Activated naive CD8-positive, alpha-beta T cell treated with anti-CD3 and anti-CD28 coated beads, Interleukin-2, amount 50 U/mL, for 24 hours (primary cell): Measurements from ENCODE around the gene TEX35.
A peak's percentile ranks its signal among the peaks of the same experiment; 100 is the strongest.
"Not testable (repeated sequence)": the region's sequence is repeated elsewhere in the genome, so short reads cannot be mapped to it uniquely, and the experiment has no call there.

Source experiments
- ATAC-seq: fragments of 150-1000 bp; cut with Tn5 transposase; one replicate; pipeline ENCODE4 v1.10.0; 2021
- DNase-seq: peaks from one replicate; pipeline ENCODE4 v3.0.0; 2021
- H3K27ac Mint-ChIP-seq: one replicate; pipeline ENCODE4 v1.8.0; 2021; ENCODE audit warnings: mild to moderate bottlenecking, mixed read lengths
- H3K27me3 Mint-ChIP-seq: one replicate; pipeline ENCODE4 v1.8.0; 2021; ENCODE audit warnings: mixed read lengths
- H3K36me3 Mint-ChIP-seq: one replicate; pipeline ENCODE4 v1.8.0; 2021; ENCODE audit warnings: low read depth, mixed read lengths
- H3K4me1 Mint-ChIP-seq: one replicate; pipeline ENCODE4 v1.8.0; 2021; ENCODE audit warnings: mixed read lengths
- H3K4me3 Mint-ChIP-seq: one replicate; pipeline ENCODE4 v1.8.0; 2021; ENCODE audit warnings: mild to moderate bottlenecking, moderate library complexity, mixed read lengths
- H3K9me3 Mint-ChIP-seq: one replicate; pipeline ENCODE4 v1.8.0; 2021; ENCODE audit warnings: mixed read lengths

The TEX35 gene

DNA sequence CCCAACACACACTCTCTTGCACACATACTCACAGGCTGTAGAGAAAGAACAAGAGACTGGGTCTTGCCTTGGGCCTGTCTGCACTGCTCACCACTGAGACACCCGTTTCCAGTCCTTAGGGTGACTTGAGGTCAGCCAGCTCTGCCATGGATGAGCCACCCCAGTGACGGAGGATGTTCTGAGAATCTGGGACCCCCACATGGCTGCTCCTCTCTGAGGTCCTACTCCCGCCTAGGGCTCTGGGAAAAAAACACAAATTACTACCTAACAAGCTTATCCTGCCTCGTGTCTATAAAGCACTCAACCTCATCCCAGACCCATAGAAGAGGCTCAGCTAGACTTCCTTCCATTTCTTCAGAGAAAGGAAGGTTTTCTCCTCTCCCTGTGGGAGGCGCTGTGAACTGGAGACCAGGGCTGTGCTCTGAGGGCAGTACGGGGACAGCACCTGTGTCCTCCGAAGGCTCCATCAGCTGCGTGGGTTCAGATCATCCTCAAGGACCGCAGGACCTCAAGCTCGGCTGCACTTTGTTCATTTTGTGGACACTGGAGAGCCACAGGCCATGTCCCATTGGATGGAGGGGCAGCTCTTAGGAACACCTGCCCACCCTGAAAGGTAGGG is 11.9 kb upstream of the TEX35 start:
- Mint-ChIP-seq H3K9me3 (no peaks in the 10 kb centered on the region), H3K27ac (no peak overlapping the region), H3K27me3 (peaks cover 7% of the 10 kb centered on the region), H3K36me3 (no peaks in the 10 kb centered on the region), H3K4me1 (no peaks in the 10 kb centered on the region), H3K4me3 (no peak overlapping the region)
- DNase-seq (no peak), ATAC-seq (no peak)

DNA sequence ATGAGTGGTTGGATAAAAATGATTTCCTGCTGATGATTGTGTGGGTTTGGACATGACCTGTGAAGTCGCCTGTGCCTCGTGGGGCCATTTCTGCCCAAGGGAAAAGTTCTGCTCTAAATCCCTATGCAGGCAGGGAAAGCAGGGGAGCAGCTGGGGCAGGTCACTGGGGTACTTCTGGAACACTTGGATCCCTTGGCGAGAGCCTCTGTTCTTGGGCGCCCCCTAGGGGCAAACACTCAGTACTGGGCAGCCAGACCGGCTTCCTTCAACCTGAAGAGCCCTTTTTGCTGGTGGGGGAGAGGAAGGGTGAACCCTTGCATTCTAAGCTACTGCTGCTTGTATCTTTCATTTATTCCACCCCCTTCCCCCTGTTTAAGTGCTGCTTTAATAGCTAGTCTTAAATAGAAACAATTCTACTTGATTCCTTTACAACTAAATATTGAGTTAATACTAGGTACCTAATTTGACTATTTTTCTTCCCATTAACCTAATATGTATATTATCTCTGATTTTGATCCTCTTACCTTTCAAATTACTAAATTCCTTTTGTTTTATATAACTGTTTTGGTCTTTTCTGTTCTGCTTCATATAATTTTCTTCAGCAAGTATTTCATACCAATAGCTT is 11.1 kb upstream of the TEX35 start:
- no peak overlapping the region for H3K27ac Mint-ChIP-seq
- ATAC-seq (peak; percentile 72), DNase-seq (peak; percentile 75)
- H3K27me3 Mint-ChIP-seq: peaks cover 7% of the 10 kb centered on the region
- no peaks in the 10 kb centered on the region for H3K9me3 Mint-ChIP-seq
- H3K4me1 Mint-ChIP-seq: no peaks in the 10 kb centered on the region
- H3K4me3 Mint-ChIP-seq: no peak overlapping the region
- no peaks in the 10 kb centered on the region for H3K36me3 Mint-ChIP-seq

DNA sequence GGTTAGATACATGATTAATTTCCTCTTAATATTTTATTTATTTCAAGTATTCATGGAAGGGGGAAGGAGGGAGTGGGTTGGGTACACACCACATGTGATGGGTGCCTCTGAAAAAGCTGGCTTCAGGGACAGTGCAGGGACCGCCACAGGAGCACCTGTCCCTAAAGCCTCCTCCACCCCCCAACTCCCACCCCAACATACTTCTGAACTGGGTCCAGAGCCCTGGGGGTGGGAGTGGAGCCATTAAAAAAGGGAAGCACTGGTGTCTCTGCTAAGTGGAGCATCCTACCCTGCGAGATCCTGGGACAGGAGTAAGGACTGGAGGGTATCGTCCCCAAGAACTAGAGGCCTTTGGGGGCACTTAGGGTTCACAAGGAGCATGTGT is 10.6 kb upstream of the TEX35 start:
- Mint-ChIP-seq H3K4me3 (no peak overlapping the region), H3K27me3 (peaks cover 7% of the 10 kb centered on the region), H3K27ac (no peak overlapping the region), H3K4me1 (no peaks in the 10 kb centered on the region), H3K9me3 (no peaks in the 10 kb centered on the region), H3K36me3 (no peaks in the 10 kb centered on the region)
- DNase-seq: no peak
- no peak for ATAC-seq

DNA sequence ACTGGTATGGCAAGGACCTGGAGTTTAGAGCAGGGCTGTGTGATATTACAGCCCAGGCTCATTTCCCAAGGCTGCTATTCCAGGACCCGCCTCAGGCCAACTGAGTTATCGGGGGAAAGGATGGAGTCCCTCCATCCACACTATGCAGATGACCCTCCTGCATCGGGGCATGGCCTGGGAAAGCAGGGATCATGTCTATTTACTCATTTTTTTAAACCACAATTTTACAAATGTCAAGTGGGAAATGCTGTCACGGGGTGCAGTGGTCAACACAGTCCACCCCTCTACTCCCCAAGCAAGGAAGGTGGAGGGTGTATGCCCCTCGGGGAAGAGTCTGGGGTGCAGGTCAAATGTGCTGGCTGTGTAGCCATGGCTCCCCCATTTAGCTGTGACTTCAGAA is 10.1 kb upstream of the TEX35 start:
- no peak overlapping the region for H3K27ac Mint-ChIP-seq
- no peak for ATAC-seq
- no peaks in the 10 kb centered on the region for H3K9me3 Mint-ChIP-seq
- no peak overlapping the region for H3K4me3 Mint-ChIP-seq
- H3K4me1 Mint-ChIP-seq: no peaks in the 10 kb centered on the region
- no peak for DNase-seq
- peaks cover 7% of the 10 kb centered on the region for H3K27me3 Mint-ChIP-seq
- no peaks in the 10 kb centered on the region for H3K36me3 Mint-ChIP-seq

GRCh38 chr1:178503316-178503715 is 9.6 kb upstream of the TEX35 start:
- DNase-seq, H3K9me3 Mint-ChIP-seq, ATAC-seq, H3K27ac Mint-ChIP-seq, H3K4me3 Mint-ChIP-seq, H3K4me1 Mint-ChIP-seq, H3K36me3 Mint-ChIP-seq, H3K27me3 Mint-ChIP-seq: not testable (repeated sequence)

GRCh38 chr1:178503849-178504248 is 9.1 kb upstream of the TEX35 start:
- H3K27ac Mint-ChIP-seq: no peak overlapping the region
- H3K36me3 Mint-ChIP-seq: no peaks in the 10 kb centered on the region

GRCh38 chr1:178504286-178504685 is 8.6 kb upstream of the TEX35 start:
- Mint-ChIP-seq H3K27ac (no peak overlapping the region), H3K4me3 (no peak overlapping the region), H3K27me3 (peaks cover 7% of the 10 kb centered on the region), H3K36me3 (no peaks in the 10 kb centered on the region), H3K4me1 (no peaks in the 10 kb centered on the region), H3K9me3 (no peaks in the 10 kb centered on the region)
- ATAC-seq (no peak), DNase-seq (no peak)

More at GRCh38 chr1:178503849-178504248, 9.1 kb upstream of the TEX35 start:
- H3K27me3 Mint-ChIP-seq: peaks cover 7% of the 10 kb centered on the region
- ATAC-seq: no peak
- DNase-seq: no peak
- no peaks in the 10 kb centered on the region for H3K9me3 Mint-ChIP-seq
- no peak overlapping the region for H3K4me3 Mint-ChIP-seq
- no peaks in the 10 kb centered on the region for H3K4me1 Mint-ChIP-seq

- DNase-seq (no peak), ATAC-seq (no peak)
- Mint-ChIP-seq H3K36me3 (no peaks in the 10 kb centered on the region), H3K4me1 (no peaks in the 10 kb centered on the region), H3K4me3 (no peak overlapping the region), H3K27me3 (peaks cover 7% of the 10 kb centered on the region), H3K9me3 (no peaks in the 10 kb centered on the region), H3K27ac (no peak overlapping the region)
Observed at GRCh38 chr1:178506177-178506576, 6.7 kb upstream of the TEX35 start.

- no peak overlapping the region for H3K4me3 Mint-ChIP-seq
- no peaks in the 10 kb centered on the region for H3K9me3 Mint-ChIP-seq
- no peaks in the 10 kb centered on the region for H3K36me3 Mint-ChIP-seq
- ATAC-seq (no peak), DNase-seq (no peak)
- peaks cover 6% of the 10 kb centered on the region for H3K27me3 Mint-ChIP-seq
- H3K4me1 Mint-ChIP-seq: no peaks in the 10 kb centered on the region
- H3K27ac Mint-ChIP-seq: no peak overlapping the region
Observed at GRCh38 chr1:178506669-178507068, 6.2 kb upstream of the TEX35 start.

DNA sequence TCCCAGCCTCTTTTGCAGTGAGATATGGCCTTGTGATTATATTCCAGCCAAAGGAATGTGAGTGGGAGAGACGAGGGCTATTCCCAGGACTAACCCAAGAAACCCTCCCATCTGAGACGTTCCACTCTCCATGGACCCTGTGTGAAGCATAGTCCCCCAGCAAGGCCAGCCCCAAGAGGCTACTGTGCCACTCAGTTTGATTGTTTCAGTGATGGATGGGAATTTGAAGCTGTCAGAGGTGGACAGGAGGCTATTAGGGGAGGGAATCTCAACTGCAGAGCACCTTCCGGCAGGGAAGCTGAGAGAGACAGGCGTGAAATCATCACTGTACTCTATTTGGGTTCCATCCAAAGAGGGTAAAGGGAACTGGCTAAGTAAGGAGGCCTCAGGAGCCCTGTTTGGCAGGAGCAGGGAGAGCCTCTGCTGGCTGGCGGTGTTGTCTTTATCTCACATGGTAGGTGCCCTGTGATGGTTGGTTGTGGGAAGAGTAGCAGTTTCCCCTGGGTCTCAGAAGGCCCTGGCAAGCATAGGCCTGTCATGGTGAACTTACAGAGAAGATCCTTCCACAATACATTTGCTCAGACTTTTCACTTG is 3.4 kb upstream of the TEX35 start:
- Mint-ChIP-seq H3K36me3 (no peaks in the 10 kb centered on the region), H3K27ac (no peak overlapping the region), H3K4me3 (no peak overlapping the region), H3K27me3 (no peaks in the 10 kb centered on the region), H3K9me3 (no peaks in the 10 kb centered on the region), H3K4me1 (no peaks in the 10 kb centered on the region)
- DNase-seq: no peak
- no peak for ATAC-seq

GRCh38 chr1:178510155-178510554 is 2.8 kb upstream of the TEX35 start:
- Mint-ChIP-seq H3K27ac (no peak overlapping the region), H3K9me3 (no peaks in the 10 kb centered on the region), H3K4me3 (no peak overlapping the region), H3K27me3 (no peaks in the 10 kb centered on the region), H3K4me1 (no peaks in the 10 kb centered on the region), H3K36me3 (no peaks in the 10 kb centered on the region)
- DNase-seq (no peak), ATAC-seq (no peak)

GRCh38 chr1:178513278-178513983 is 522 bp downstream of the TEX35 start:
- Mint-ChIP-seq H3K9me3 (no peaks in the 10 kb centered on the region), H3K27me3 (no peaks in the 10 kb centered on the region), H3K4me3 (no peak overlapping the region), H3K27ac (no peak overlapping the region), H3K36me3 (no peaks in the 10 kb centered on the region), H3K4me1 (no peaks in the 10 kb centered on the region)
- DNase-seq: no peak
- no peak for ATAC-seq

DNA sequence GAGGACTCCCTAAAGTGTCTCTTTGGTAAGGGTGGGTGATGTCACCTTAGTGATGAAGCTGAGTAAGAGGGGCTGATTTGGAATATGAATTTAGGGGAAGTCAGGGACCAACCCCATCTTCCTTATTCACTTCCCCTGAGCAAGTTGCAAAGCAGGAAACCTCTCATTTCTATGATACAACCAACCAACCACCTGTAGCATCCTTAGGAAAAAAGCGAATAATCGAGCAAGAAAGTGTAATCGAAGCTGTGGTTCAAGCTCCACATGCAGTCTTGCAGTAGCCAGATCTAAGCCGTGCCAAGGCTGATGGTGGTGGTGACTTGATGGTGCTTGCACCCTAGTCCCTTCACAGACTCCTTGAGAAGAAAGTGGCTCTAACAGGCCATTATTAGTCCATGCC is 3.2 kb downstream of the TEX35 start:
- DNase-seq: no peak
- Mint-ChIP-seq H3K9me3 (no peaks in the 10 kb centered on the region), H3K36me3 (no peaks in the 10 kb centered on the region), H3K27me3 (no peaks in the 10 kb centered on the region), H3K4me3 (no peak overlapping the region), H3K4me1 (no peaks in the 10 kb centered on the region), H3K27ac (no peak overlapping the region)
- no peak for ATAC-seq

DNA sequence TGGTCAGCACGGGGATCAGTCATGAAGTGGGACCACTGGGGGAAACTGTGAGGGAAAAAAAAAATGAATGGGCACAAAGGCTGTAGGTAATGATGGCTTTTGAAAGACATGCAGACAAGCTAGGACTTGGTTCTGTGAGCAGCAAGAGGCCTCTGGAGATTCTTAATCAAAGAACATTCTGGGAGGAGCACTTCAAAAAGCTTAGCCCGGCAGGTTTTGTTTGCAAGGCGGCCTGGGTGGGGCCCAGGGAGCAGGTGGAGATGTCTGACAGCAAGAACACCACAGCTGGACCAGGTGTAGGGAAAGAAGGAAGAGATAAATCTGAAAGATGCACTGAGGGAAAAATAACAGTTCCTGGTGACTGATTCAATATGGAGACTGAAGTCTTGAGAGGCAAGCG is 6.0 kb downstream of the TEX35 start:
- Mint-ChIP-seq H3K36me3 (no peaks in the 10 kb centered on the region), H3K27me3 (no peaks in the 10 kb centered on the region), H3K9me3 (no peaks in the 10 kb centered on the region), H3K27ac (no peak overlapping the region), H3K4me3 (no peak overlapping the region), H3K4me1 (no peaks in the 10 kb centered on the region)
- ATAC-seq: no peak
- DNase-seq: no peak

DNA sequence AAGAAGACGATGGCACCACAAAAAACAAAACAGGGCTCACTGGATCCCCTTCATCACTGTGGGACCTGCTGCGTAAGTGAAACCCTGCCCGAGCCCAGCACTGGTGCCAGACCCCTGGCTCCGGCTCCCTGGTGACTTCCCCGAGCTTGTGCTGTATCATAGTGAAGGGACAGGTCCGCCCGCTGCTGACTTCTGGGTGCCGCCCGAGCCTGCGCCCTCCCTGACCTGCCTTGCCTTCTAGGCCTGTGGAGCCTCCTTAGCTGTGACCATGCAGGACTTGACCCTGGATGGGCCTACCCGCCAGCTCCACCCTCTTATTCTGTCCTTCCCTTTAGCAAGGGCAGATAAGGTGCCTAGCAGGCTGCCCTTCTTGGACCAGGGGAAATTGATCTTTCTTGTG is 7.9 kb downstream of the TEX35 start:
- H3K27ac Mint-ChIP-seq: no peak overlapping the region
- ATAC-seq: no peak
- H3K9me3 Mint-ChIP-seq: no peaks in the 10 kb centered on the region

More for the DNA sequence above, 7.9 kb downstream of the TEX35 start:
- H3K4me3 Mint-ChIP-seq: no peak overlapping the region
- no peak for DNase-seq
- no peaks in the 10 kb centered on the region for H3K27me3 Mint-ChIP-seq
- H3K36me3 Mint-ChIP-seq: no peaks in the 10 kb centered on the region
- no peaks in the 10 kb centered on the region for H3K4me1 Mint-ChIP-seq
